Fibroblast of pulmonary artery (primary cell): ENCODE results near the gene DNMT3L.
"Not testable (repeated sequence)": the region's sequence is repeated elsewhere in the genome, so short reads cannot be mapped to it uniquely, and the experiment has no call there.

Experiments
- DNase-seq: peaks from one replicate; pipeline ENCODE4 v3.0.0-alpha.2; 2010; ENCODE audit warnings: low read depth
- H3K4me3 ChIP-seq: replicated peaks from 2 replicates; pipeline ENCODE4 v1.5.1; 2011; ENCODE audit warnings: low read depth, mild to moderate bottlenecking, control low read depth, low read length, moderate library complexity
- TF ChIP-seq, protein P1 (sequence below): IDR thresholded peaks from 2 replicates; pipeline ENCODE4 v1.5.1; 2011; ENCODE audit warnings: mild to moderate bottlenecking, control low read depth, low read length, inconsistent platforms; ENCODE audit errors: missing control alignments

The DNMT3L gene

GRCh38 chr21:44211574-44211973 lies 50.1 kb downstream of the DNMT3L start:
- DNase-seq, H3K4me3 ChIP-seq: not testable (repeated sequence)

- peak; percentile 8 for DNase-seq
- H3K4me3 ChIP-seq, result not testable (repeated sequence)
Measured at GRCh38 chr21:44207860-44208646, 53.6 kb downstream of the DNMT3L start.

GRCh38 chr21:44206698-44207676 lies 54.7 kb downstream of the DNMT3L start:
- H3K4me3 ChIP-seq, DNase-seq: not testable (repeated sequence)

DNA sequence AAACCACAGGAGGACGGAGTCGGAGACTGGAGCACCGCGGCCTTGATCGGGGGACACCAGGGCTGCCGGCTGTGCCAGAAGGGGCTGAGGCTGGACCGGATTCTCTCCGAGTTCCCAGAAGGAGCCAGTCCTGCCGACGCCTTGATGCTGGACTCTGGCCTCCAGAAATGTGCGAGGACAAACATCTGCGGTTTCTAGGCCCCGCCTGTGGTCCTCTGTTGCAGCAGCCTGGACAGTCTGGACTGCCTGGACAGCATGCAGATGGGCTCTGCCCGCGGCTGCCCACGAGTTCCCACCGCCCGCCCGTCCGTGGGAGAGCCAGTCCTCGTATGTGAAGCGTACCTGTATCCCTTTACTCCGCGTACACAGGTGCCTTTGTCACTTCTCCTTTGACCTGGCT lies 55.5 kb downstream of the DNMT3L start:
- DNase-seq, H3K4me3 ChIP-seq: not testable (repeated sequence)

- not testable (repeated sequence) for H3K4me3 ChIP-seq, DNase-seq
Measured at GRCh38 chr21:44202590-44203299, 59.0 kb downstream of the DNMT3L start.

- not testable (repeated sequence) for DNase-seq, H3K4me3 ChIP-seq
Measured at GRCh38 chr21:44199997-44200396, 61.7 kb downstream of the DNMT3L start.

GRCh38 chr21:44199448-44199847 lies 62.2 kb downstream of the DNMT3L start:
- no peak overlapping the region for H3K4me3 ChIP-seq
- no peak for DNase-seq
- TF ChIP-seq, protein P1, sequence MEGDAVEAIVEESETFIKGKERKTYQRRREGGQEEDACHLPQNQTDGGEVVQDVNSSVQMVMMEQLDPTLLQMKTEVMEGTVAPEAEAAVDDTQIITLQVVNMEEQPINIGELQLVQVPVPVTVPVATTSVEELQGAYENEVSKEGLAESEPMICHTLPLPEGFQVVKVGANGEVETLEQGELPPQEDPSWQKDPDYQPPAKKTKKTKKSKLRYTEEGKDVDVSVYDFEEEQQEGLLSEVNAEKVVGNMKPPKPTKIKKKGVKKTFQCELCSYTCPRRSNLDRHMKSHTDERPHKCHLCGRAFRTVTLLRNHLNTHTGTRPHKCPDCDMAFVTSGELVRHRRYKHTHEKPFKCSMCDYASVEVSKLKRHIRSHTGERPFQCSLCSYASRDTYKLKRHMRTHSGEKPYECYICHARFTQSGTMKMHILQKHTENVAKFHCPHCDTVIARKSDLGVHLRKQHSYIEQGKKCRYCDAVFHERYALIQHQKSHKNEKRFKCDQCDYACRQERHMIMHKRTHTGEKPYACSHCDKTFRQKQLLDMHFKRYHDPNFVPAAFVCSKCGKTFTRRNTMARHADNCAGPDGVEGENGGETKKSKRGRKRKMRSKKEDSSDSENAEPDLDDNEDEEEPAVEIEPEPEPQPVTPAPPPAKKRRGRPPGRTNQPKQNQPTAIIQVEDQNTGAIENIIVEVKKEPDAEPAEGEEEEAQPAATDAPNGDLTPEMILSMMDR, result no peak

DNA sequence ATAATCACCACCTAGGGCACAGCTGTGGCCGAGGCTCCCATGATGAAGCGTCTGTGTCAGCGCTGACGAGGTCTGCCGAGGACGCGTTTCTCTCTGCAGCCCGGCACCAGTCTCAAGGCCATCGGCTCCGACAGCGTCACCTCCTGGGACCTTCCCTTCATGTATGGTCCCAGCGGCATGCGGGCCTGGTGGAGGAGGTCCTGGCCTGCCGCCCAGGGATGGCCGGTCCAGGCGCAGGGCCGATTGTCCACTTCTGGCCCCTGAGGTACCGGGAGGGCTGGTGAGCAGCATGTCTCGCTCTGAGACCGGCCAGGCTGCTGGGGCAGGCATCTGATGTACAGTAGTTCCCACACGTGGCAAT lies 64.6 kb downstream of the DNMT3L start:
- DNase-seq, H3K4me3 ChIP-seq: not testable (repeated sequence)
